GM20431 (cell line): ENCODE results near the gene CYSRT1.

Source experiments
- in situ Hi-C: fragments of 300-500 bp; cut with MseI, MboI; formaldehyde crosslinking; loops from one replicate; pipeline ENCODE4 v1.15.0; 2020; ENCODE audit warnings: low sequenced_read_pairs; ENCODE audit not compliant: unreplicated experiment

CYSRT1 gene

GRCh38 chr9:137263506-137263905 is 38.5 kb downstream of the CYSRT1 start:
- in situ Hi-C loops: no loop called here

GRCh38 chr9:137264067-137264466 is 39.1 kb downstream of the CYSRT1 start:
- in situ Hi-C loops: no loop called here

GRCh38 chr9:137265496-137266161 is 40.7 kb downstream of the CYSRT1 start:
- in situ Hi-C loops: no loop called here

- in situ Hi-C loops: no loop called here
Measured at GRCh38 chr9:137266162-137266527, 41.2 kb downstream of the CYSRT1 start.

GRCh38 chr9:137266585-137267453 is 41.8 kb downstream of the CYSRT1 start:
- in situ Hi-C loops: no loop called here

GRCh38 chr9:137267933-137268355 is 43.0 kb downstream of the CYSRT1 start:
- in situ Hi-C loops: no loop called here

- in situ Hi-C loops: no loop called here
Measured at GRCh38 chr9:137268538-137269201, 43.7 kb downstream of the CYSRT1 start.

GRCh38 chr9:137269231-137269772 is 44.3 kb downstream of the CYSRT1 start:
- in situ Hi-C loops: no loop called here

- in situ Hi-C loops: no loop called here
Measured at GRCh38 chr9:137270929-137271695, 46.1 kb downstream of the CYSRT1 start.

GRCh38 chr9:137271696-137272076 is 46.7 kb downstream of the CYSRT1 start:
- in situ Hi-C loops: no loop called here

GRCh38 chr9:137272241-137273094 is 47.5 kb downstream of the CYSRT1 start:
- in situ Hi-C loops: no loop called here

GRCh38 chr9:137273095-137273490 is 48.1 kb downstream of the CYSRT1 start:
- in situ Hi-C loops: no loop called here

GRCh38 chr9:137273611-137274320 is 48.8 kb downstream of the CYSRT1 start:
- in situ Hi-C loops: no loop called here

- in situ Hi-C loops: no loop called here
Measured at GRCh38 chr9:137275203-137275587, 50.2 kb downstream of the CYSRT1 start.
